GM23248 (cell line): ENCODE data around the gene TRPM3. TPM values are rescaled to one million over a fixed set of nuclear protein-coding genes. Genes with fewer than 3 reads are reported as not detected.

ENCODE experiments used
- DNase-seq: peaks from one replicate; pipeline ENCODE4 v3.0.0-alpha.2; 2015
- H2AFZ ChIP-seq: fragments of 200-600 bp; sonication (generic); 2 replicates; pipeline ENCODE4 v1.6.1; 2016; ENCODE audit warnings: antibody characterized with exemption
- H3F3A ChIP-seq: fragments of 200-600 bp; sonication (generic); 2 replicates; pipeline ENCODE4 v1.6.1; 2016; ENCODE audit warnings: mild to moderate bottlenecking, antibody characterized with exemption, mixed run types; ENCODE audit not compliant: insufficient read depth
- H3K27ac ChIP-seq: fragments of 200-600 bp; sonication (generic); 2 replicates; pipeline ENCODE4 v1.5.1; 2016; ENCODE audit warnings: mild to moderate bottlenecking
- H3K27me3 ChIP-seq: fragments of 200-600 bp; sonication (generic); replicated peaks from 2 replicates; pipeline ENCODE4 v1.6.1; 2016; ENCODE audit warnings: mild to moderate bottlenecking; ENCODE audit not compliant: insufficient read depth
- H3K36me3 ChIP-seq: fragments of 200-600 bp; sonication (generic); 2 replicates; pipeline ENCODE4 v1.6.1; 2016; ENCODE audit warnings: low read depth, mild to moderate bottlenecking
- H3K4me1 ChIP-seq: fragments of 200-600 bp; sonication (generic); 2 replicates; pipeline ENCODE4 v1.6.1; 2016; ENCODE audit warnings: mild to moderate bottlenecking; ENCODE audit not compliant: insufficient read depth
- H3K4me2 ChIP-seq: fragments of 200-600 bp; sonication (generic); one replicate; pipeline ENCODE4 v1.6.1; 2016; ENCODE audit warnings: mild to moderate bottlenecking; ENCODE audit not compliant: unreplicated experiment
- H3K4me3 ChIP-seq: fragments of 200-600 bp; sonication (generic); 2 replicates; pipeline ENCODE4 v1.5.1; 2016; ENCODE audit warnings: mild to moderate bottlenecking
- H3K79me2 ChIP-seq: fragments of 200-600 bp; sonication (generic); 2 replicates; pipeline ENCODE4 v1.6.1; 2016; ENCODE audit warnings: mild to moderate bottlenecking; ENCODE audit not compliant: insufficient read depth
- H3K9ac ChIP-seq: fragments of 200-600 bp; sonication (generic); 2 replicates; pipeline ENCODE4 v1.6.1; 2016; ENCODE audit warnings: mild to moderate bottlenecking
- H3K9me2 ChIP-seq: fragments of 200-600 bp; sonication (generic); 2 replicates; pipeline ENCODE4 v1.6.1; 2016; ENCODE audit warnings: mixed run types, mild to moderate bottlenecking, moderate library complexity; ENCODE audit not compliant: insufficient read depth
- H3K9me3 ChIP-seq: fragments of 200-600 bp; sonication (generic); one replicate; pipeline ENCODE4 v1.6.1; 2017; ENCODE audit warnings: low read depth
- H4K20me1 ChIP-seq: fragments of 200-600 bp; sonication (generic); 2 replicates; pipeline ENCODE4 v1.6.0; 2016; ENCODE audit not compliant: insufficient read depth
- EZH2 ChIP-seq: fragments of 200-600 bp; sonication (generic); IDR thresholded peaks from 2 replicates; pipeline ENCODE4 v1.6.1; 2018; ENCODE audit warnings: antibody characterized with exemption, mild to moderate bottlenecking; ENCODE audit not compliant: insufficient read depth, poor library complexity, severe bottlenecking
- EZH2phosphoT487 ChIP-seq: fragments of 200-600 bp; sonication (generic); IDR thresholded peaks from 2 replicates; pipeline ENCODE4 v1.6.1; 2018; ENCODE audit warnings: antibody characterized with exemption, moderate library complexity, mild to moderate bottlenecking, low read depth; ENCODE audit not compliant: insufficient read depth
- WGBS, 2 experiments: methylation state at CpG; one replicate each; pipeline ENCODE4 v1.1.6; 2015 to 2017; ENCODE audit warnings: low lambda C conversion rate in 2 of 2, low coverage in 1 of 2; ENCODE audit errors: missing lambda C conversion rate in 2 of 2; 5-methylcytosine and 5-hydroxymethylcytosine counted together
- in situ Hi-C: fragments of 300-500 bp; cut with MboI; formaldehyde crosslinking; loops from 2 replicates; pipeline ENCODE4 v1.15.0; 2020
- polyA plus RNA-seq: library from polyadenylated mRNA; unstranded; fragments of >200 nt; fragmentation: Nextera tagmentation; extraction: Ambion mirVana; gene quantifications from 2 replicates; pipeline ENCODE4 v1.2.1, GENCODE V29; 2016
- total RNA-seq: library from RNA; depleted of rRNA; stranded (reverse); fragments of >200 nt; shearing (Covaris generic); gene quantifications from 2 replicates; pipeline ENCODE4 v1.2.3, GENCODE V29; 2014

TRPM3 gene
- total and polyA plus RNA-seq, 2 experiments from 2014 or later = not detected

- Histone ChIP-seq H3K27ac (peak overlapping the region; percentile 94), H3K9ac (peak overlapping the region; percentile 76), H3K4me2 (peak overlapping the region; percentile 87), H3F3A (peaks cover 52% of the 10 kb centered on the region), H3K9me3 (no peaks in the 10 kb centered on the region), H3K79me2 (no peaks in the 10 kb centered on the region), H3K36me3 (no peaks in the 10 kb centered on the region), H3K9me2 (no peaks in the 10 kb centered on the region), H3K27me3 (no peaks in the 10 kb centered on the region), H3K4me3 (peak overlapping the region; percentile 44), H4K20me1 (no peaks in the 10 kb centered on the region), H2AFZ (peak overlapping the region; percentile 39), H3K4me1 (peaks cover 57% of the 10 kb centered on the region)
- 1 to 2% methylated on average over 7 of the region's 7 CpGs for WGBS, 2 experiments
- DNase-seq = peak; percentile 83
- TF ChIP-seq EZH2 (no peak), EZH2phosphoT487 (no peak)
- in situ Hi-C loops = loop anchor here (10.0 to 25.0 kb wide), 3 partner anchors 85 to 627 kb away; partner anchors contain the start of gene KLF9
Measured at GRCh38 chr9:70589571-70590314, 531.7 kb downstream of the TRPM3 start.

- in situ Hi-C loops = loop anchor here (10.0 to 25.0 kb wide), 2 partner anchors 174 to 627 kb away; partner anchors contain the start of gene KLF9
- DNase-seq = no peak
- TF ChIP-seq EZH2phosphoT487 (no peak), EZH2 (no peak)
- peak overlapping the region; percentile 94 for H3K27ac ChIP-seq
- no peaks in the 10 kb centered on the region for H3K27me3 ChIP-seq
- 97 to 99% methylated on average over 4 of the region's 4 CpGs for WGBS, 2 experiments
- no peaks in the 10 kb centered on the region for H4K20me1 ChIP-seq
- no peaks in the 10 kb centered on the region for H3K9me3 ChIP-seq
- peak overlapping the region; percentile 76 for H3K9ac ChIP-seq
- peaks cover 51% of the 10 kb centered on the region for H3F3A ChIP-seq
- peak overlapping the region; percentile 39 for H2AFZ ChIP-seq
- peak overlapping the region; percentile 44 for H3K4me3 ChIP-seq
- peaks cover 50% of the 10 kb centered on the region for H3K4me1 ChIP-seq
- no peaks in the 10 kb centered on the region for H3K9me2 ChIP-seq
- H3K36me3 ChIP-seq = no peaks in the 10 kb centered on the region
- H3K4me2 ChIP-seq = peak overlapping the region; percentile 87
- no peaks in the 10 kb centered on the region for H3K79me2 ChIP-seq
Measured at GRCh38 chr9:70588999-70589398, 532.4 kb downstream of the TRPM3 start.

GRCh38 chr9:70588381-70588780, 533.0 kb downstream of the TRPM3 start:
- TF ChIP-seq EZH2 = no peak
- TF ChIP-seq EZH2phosphoT487 = no peak
- no peaks in the 10 kb centered on the region for H3K79me2 ChIP-seq
- H3K9ac ChIP-seq = no peak overlapping the region
- H3F3A ChIP-seq = peaks cover 51% of the 10 kb centered on the region
- DNase-seq = no peak
- peaks cover 50% of the 10 kb centered on the region for H3K4me1 ChIP-seq
- peak overlapping the region; percentile 94 for H3K27ac ChIP-seq
- no peak overlapping the region for H3K4me3 ChIP-seq
- H3K9me3 ChIP-seq = no peaks in the 10 kb centered on the region
- no peaks in the 10 kb centered on the region for H4K20me1 ChIP-seq
- H3K9me2 ChIP-seq = no peaks in the 10 kb centered on the region
- H3K4me2 ChIP-seq = no peak overlapping the region
- H3K36me3 ChIP-seq = no peaks in the 10 kb centered on the region
- H3K27me3 ChIP-seq = no peaks in the 10 kb centered on the region
- no peak overlapping the region for H2AFZ ChIP-seq
- WGBS, 2 experiments = 91 to 93% methylated on average over 11 of the region's 11 CpGs
- in situ Hi-C loops = loop anchor here (10.0 to 25.0 kb wide), 2 partner anchors 174 to 626 kb away; partner anchors contain the start of gene KLF9

- Histone ChIP-seq H3K9me2 (no peaks in the 10 kb centered on the region), H3K4me3 (no peak overlapping the region), H4K20me1 (no peaks in the 10 kb centered on the region), H3K4me1 (peaks cover 50% of the 10 kb centered on the region), H3F3A (peaks cover 51% of the 10 kb centered on the region), H3K36me3 (no peaks in the 10 kb centered on the region), H3K9ac (peak overlapping the region; percentile 60), H3K4me2 (peak overlapping the region; percentile 66), H3K79me2 (no peaks in the 10 kb centered on the region), H2AFZ (peak overlapping the region; percentile 61), H3K9me3 (no peaks in the 10 kb centered on the region), H3K27me3 (no peaks in the 10 kb centered on the region), H3K27ac (peak overlapping the region; percentile 76)
- in situ Hi-C loops = loop anchor here (10.0 to 25.0 kb wide), 2 partner anchors 172 to 625 kb away; partner anchors contain the start of gene KLF9
- TF ChIP-seq EZH2phosphoT487 (no peak), EZH2 (no peak)
- peak; percentile 87 for DNase-seq
- 9 to 10% methylated on average over 3 of the region's 3 CpGs for WGBS, 2 experiments
Measured at GRCh38 chr9:70587201-70587600, 534.2 kb downstream of the TRPM3 start.
